Panc1 (cell line): ENCODE measurements around the gene VPS29.

Experiments used
- POLR2AphosphoS5 ChIP-seq: IDR thresholded peaks from 2 replicates; pipeline ENCODE4 v1.6.1; 2012; ENCODE audit warnings: mild to moderate bottlenecking, low read depth, low read length, moderate library complexity
- SIN3A ChIP-seq: IDR thresholded peaks from 2 replicates; pipeline ENCODE4 v1.6.1; 2012; ENCODE audit warnings: low read depth, mild to moderate bottlenecking, low read length, moderate library complexity, borderline replicate concordance; ENCODE audit not compliant: insufficient read depth
- TCF7L2 ChIP-seq: IDR thresholded peaks from 2 replicates; pipeline ENCODE4 v1.6.1; 2011; ENCODE audit warnings: mild to moderate bottlenecking, low read depth, low read length, inconsistent platforms
- TF ChIP-seq, protein P1 (sequence below): fragments of 450-650 bp; IDR thresholded peaks from 2 replicates; pipeline ENCODE4 v1.5.1; 2017; ENCODE audit warnings: mild to moderate bottlenecking
- TF ChIP-seq, protein P2 (sequence below), 2 experiments: IDR thresholded peaks; 2 replicates each; pipeline ENCODE4 v1.6.1; 2011 to 2012; ENCODE audit warnings: low read depth in 2 of 2, control low read depth in 1 of 2, low read length in 1 of 2, mild to moderate bottlenecking in 1 of 2, moderate library complexity in 1 of 2; ENCODE audit not compliant: insufficient read depth in 1 of 2

DNA sequence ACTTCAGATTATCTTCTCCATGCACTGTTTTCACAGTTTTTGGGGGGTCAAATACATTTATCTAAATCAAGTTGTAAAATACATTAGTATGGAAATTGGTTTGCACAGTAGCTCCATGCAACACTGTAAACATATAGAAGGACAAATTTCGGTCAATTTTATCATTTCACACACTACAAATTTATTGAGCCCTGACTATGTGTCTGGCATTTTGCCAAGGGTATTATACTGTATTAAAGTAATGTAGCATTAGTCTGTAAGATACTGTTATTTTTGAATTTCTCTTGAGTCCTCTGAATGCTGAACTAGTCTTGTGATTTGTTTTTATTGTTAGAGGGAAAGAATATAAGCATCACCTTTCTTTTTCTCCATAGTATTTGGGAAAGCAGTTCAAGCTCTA lies 1.5 kb upstream of the VPS29 start:
- TF ChIP-seq, protein P1, sequence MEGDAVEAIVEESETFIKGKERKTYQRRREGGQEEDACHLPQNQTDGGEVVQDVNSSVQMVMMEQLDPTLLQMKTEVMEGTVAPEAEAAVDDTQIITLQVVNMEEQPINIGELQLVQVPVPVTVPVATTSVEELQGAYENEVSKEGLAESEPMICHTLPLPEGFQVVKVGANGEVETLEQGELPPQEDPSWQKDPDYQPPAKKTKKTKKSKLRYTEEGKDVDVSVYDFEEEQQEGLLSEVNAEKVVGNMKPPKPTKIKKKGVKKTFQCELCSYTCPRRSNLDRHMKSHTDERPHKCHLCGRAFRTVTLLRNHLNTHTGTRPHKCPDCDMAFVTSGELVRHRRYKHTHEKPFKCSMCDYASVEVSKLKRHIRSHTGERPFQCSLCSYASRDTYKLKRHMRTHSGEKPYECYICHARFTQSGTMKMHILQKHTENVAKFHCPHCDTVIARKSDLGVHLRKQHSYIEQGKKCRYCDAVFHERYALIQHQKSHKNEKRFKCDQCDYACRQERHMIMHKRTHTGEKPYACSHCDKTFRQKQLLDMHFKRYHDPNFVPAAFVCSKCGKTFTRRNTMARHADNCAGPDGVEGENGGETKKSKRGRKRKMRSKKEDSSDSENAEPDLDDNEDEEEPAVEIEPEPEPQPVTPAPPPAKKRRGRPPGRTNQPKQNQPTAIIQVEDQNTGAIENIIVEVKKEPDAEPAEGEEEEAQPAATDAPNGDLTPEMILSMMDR: no peak
- TF ChIP-seq TCF7L2: no peak
- no peak for TF ChIP-seq POLR2AphosphoS5
- TF ChIP-seq, protein P2, sequence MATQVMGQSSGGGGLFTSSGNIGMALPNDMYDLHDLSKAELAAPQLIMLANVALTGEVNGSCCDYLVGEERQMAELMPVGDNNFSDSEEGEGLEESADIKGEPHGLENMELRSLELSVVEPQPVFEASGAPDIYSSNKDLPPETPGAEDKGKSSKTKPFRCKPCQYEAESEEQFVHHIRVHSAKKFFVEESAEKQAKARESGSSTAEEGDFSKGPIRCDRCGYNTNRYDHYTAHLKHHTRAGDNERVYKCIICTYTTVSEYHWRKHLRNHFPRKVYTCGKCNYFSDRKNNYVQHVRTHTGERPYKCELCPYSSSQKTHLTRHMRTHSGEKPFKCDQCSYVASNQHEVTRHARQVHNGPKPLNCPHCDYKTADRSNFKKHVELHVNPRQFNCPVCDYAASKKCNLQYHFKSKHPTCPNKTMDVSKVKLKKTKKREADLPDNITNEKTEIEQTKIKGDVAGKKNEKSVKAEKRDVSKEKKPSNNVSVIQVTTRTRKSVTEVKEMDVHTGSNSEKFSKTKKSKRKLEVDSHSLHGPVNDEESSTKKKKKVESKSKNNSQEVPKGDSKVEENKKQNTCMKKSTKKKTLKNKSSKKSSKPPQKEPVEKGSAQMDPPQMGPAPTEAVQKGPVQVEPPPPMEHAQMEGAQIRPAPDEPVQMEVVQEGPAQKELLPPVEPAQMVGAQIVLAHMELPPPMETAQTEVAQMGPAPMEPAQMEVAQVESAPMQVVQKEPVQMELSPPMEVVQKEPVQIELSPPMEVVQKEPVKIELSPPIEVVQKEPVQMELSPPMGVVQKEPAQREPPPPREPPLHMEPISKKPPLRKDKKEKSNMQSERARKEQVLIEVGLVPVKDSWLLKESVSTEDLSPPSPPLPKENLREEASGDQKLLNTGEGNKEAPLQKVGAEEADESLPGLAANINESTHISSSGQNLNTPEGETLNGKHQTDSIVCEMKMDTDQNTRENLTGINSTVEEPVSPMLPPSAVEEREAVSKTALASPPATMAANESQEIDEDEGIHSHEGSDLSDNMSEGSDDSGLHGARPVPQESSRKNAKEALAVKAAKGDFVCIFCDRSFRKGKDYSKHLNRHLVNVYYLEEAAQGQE (IDR thresholded peaks at IDR 0.05; ENCODE audit: insufficient read depth in 1 of 2, low read depth in 2 of 2, low read length in 1 of 2): no peak
- TF ChIP-seq SIN3A: no peak
